Esophagus (tissue), 2 donors: ENCODE data around the gene IFT43. TPM values are rescaled to one million over a fixed set of nuclear protein-coding genes. Genes with fewer than 3 reads are reported as not detected.

Source experiments
- H3K27ac ChIP-seq, 2 donors: one replicate each; pipeline ENCODE4 v1.5.1; 2013; ENCODE audit warnings: low read depth in 2 of 2, mild to moderate bottlenecking in 2 of 2, inconsistent platforms in 1 of 2, low read length in 1 of 2, moderate library complexity in 1 of 2
- H3K27me3 ChIP-seq, 2 donors: one replicate each; pipeline ENCODE4 v1.6.1; 2013; ENCODE audit warnings: low read length in 2 of 2, control low read depth in 1 of 2, mild to moderate bottlenecking in 1 of 2; ENCODE audit not compliant: insufficient read depth in 2 of 2, control insufficient read depth in 1 of 2
- H3K36me3 ChIP-seq, 2 donors: one replicate each; pipeline ENCODE4 v1.6.1; 2013; ENCODE audit warnings: low read length in 1 of 2; ENCODE audit not compliant: control insufficient read depth in 2 of 2, insufficient read depth in 2 of 2
- H3K4me1 ChIP-seq, 2 donors: one replicate each; pipeline ENCODE4 v1.6.1; 2013; ENCODE audit warnings: low read length in 1 of 2; ENCODE audit not compliant: control insufficient read depth in 2 of 2, insufficient read depth in 2 of 2
- H3K4me3 ChIP-seq, 2 donors: one replicate each; pipeline ENCODE4 v1.5.1; 2013; ENCODE audit warnings: low read length in 2 of 2, mild to moderate bottlenecking in 2 of 2, low read depth in 1 of 2, moderate library complexity in 1 of 2
- H3K9me3 ChIP-seq, 2 donors: one replicate each; pipeline ENCODE4 v1.6.1; 2013; ENCODE audit warnings: mild to moderate bottlenecking in 2 of 2, low read depth in 1 of 2, low read length in 1 of 2, moderate library complexity in 1 of 2; ENCODE audit not compliant: control insufficient read depth in 2 of 2, insufficient read depth in 1 of 2
- WGBS, 2 donors: extraction: QIAGEN DNeasy Blood & Tissue Kit; methylation state at CpG; one replicate each; pipeline ENCODE4 v1.1.7; 2013; 5-methylcytosine and 5-hydroxymethylcytosine counted together
- polyA plus RNA-seq, 2 donors: library from polyadenylated mRNA; stranded (reverse); fragments of 200-250 nt; gene quantifications; one replicate each; pipeline ENCODE4 v1.2.3, GENCODE V29; 2013
- donor health status: healthy with polysubstance abuse.
- donor health status: Bipolar disorder and iron deficiency.

Gene IFT43
- polyA plus RNA-seq, 2 donors, result 25.2 to 27.7 TPM

DNA sequence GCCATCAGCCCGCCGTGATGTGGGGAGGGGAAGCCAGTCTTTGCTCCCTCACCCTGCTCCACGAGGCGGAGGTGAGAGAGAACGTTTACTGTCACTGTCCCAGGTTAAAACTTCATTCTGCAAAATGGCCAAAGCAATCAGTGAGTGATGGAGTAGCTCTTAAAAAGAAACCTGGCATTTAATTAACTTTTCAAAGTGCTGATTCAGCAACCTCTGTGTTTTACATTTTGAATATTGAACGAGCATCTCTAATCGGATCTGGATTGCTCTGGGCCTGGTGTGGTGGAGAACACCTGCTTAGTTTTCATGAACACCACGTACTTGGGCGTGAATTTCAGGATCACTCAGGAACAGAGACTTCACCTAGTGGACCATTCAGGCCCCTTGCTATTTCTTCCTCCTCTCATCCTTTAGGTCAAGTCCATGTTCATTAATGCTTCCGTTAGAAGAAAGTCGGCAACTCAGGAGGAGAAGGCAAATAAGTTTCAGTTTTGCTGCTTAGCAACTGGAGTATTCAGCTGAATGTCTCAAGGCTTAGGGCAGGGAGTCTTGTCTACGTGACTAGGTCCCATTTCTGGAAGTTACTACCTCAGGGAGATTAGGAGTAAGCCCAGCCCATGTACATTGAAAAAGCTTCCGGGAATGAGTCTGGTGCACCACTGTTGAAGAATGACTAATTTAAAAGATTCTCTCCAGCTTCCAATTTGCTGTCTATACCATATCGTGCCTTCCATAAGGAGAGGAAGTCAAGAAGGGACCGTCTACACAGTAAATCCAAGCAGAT is 68.2 kb downstream of the IFT43 start:
- Histone ChIP-seq H3K4me1 (no peaks in the 10 kb centered on the region), H3K36me3 (peaks cover 0 to 3% of the 10 kb centered on the region in 2 donors)
- WGBS, 2 donors, result 85 to 86% methylated on average over 15 of the region's 15 CpGs

DNA sequence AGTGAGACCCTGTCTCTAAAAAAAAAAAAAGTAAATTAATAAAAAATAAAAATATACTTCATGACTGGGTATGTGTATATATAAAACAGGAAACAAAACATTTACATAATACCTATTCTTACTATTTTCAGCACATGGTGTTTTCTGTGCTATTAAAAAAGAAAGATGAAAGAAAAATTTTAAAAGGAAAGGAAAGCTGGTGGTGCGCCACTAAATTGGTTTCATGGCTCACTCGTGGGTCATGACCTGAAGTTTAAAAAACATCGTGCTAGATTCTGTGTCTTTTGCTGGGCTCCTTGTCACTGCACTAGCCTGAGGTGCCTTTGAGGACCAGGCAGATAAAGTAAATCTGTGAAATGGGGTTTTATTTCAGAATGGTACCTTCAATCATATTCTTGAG is 69.8 kb downstream of the IFT43 start:
- Histone ChIP-seq H3K36me3 (peaks cover 0 to 3% of the 10 kb centered on the region in 2 donors), H3K27ac (no peak overlapping the region), H3K9me3 (no peaks in the 10 kb centered on the region), H3K27me3 (no peaks in the 10 kb centered on the region), H3K4me1 (no peaks in the 10 kb centered on the region), H3K4me3 (no peak overlapping the region)
- 43 to 50% methylated on average over 3 of the region's 3 CpGs for WGBS, 2 donors

More for the DNA sequence above, 68.2 kb downstream of the IFT43 start:
- H3K4me3 ChIP-seq, result no peak overlapping the region
- no peaks in the 10 kb centered on the region for H3K27me3 ChIP-seq
- H3K27ac ChIP-seq, result no peak overlapping the region
- H3K9me3 ChIP-seq, result no peaks in the 10 kb centered on the region

- Histone ChIP-seq H3K27me3 (no peaks in the 10 kb centered on the region), H3K27ac (no peak overlapping the region), H3K36me3 (peaks cover 0 to 3% of the 10 kb centered on the region in 2 donors), H3K9me3 (no peaks in the 10 kb centered on the region), H3K4me3 (no peak overlapping the region), H3K4me1 (no peaks in the 10 kb centered on the region)
- 90 to 92% methylated on average over 8 of the region's 8 CpGs for WGBS, 2 donors
Observed at GRCh38 chr14:76056128-76056527, 70.6 kb downstream of the IFT43 start.

GRCh38 chr14:76057914-76058313 is 72.4 kb downstream of the IFT43 start:
- H3K4me3 ChIP-seq, result no peak overlapping the region
- WGBS, 2 donors, result 94 to 96% methylated on average over 11 of the region's 11 CpGs
- H3K9me3 ChIP-seq, result no peaks in the 10 kb centered on the region

GRCh38 chr14:76063327-76063726 is 77.8 kb downstream of the IFT43 start:
- Histone ChIP-seq H3K9me3 (peaks cover 0 to 2% of the 10 kb centered on the region in 2 donors), H3K36me3 (peaks cover 0 to 2% of the 10 kb centered on the region in 2 donors), H3K27me3 (no peaks in the 10 kb centered on the region), H3K4me1 (no peaks in the 10 kb centered on the region), H3K27ac (no peak overlapping the region), H3K4me3 (no peak overlapping the region)
- 89 to 90% methylated on average over 3 of the region's 3 CpGs for WGBS, 2 donors

More at GRCh38 chr14:76057914-76058313, 72.4 kb downstream of the IFT43 start:
- Histone ChIP-seq H3K27ac (no peak overlapping the region), H3K4me1 (no peaks in the 10 kb centered on the region), H3K27me3 (no peaks in the 10 kb centered on the region), H3K36me3 (peaks cover 0 to 3% of the 10 kb centered on the region in 2 donors)

DNA sequence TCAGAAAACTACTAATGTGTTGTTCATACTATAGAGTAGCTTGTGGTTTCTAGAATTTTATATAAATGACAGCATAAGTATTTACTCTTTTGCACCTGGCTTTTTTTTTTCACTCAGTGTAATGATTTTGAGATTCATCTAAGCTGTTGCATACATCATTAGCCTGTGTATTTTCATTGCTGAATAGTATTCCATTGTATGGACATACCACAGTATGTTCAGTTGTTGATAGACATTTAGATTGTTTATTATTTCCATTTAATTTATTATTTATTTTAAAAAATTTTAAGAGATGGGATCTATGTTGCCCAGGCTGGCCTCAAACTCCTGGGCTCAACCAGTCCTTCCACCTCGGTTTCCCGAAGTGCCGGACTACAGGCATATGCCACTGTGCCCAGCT is 80.0 kb downstream of the IFT43 start:
- H3K27me3 ChIP-seq, result no peaks in the 10 kb centered on the region
- no peak overlapping the region for H3K27ac ChIP-seq
- H3K4me3 ChIP-seq, result no peak overlapping the region
- H3K4me1 ChIP-seq, result no peaks in the 10 kb centered on the region
- WGBS, 2 donors, result 97 to 98% methylated on average over 3 of the region's 3 CpGs
- peaks cover 0 to 2% of the 10 kb centered on the region in 2 donors for H3K36me3 ChIP-seq
- peaks cover 0 to 2% of the 10 kb centered on the region in 2 donors for H3K9me3 ChIP-seq

GRCh38 chr14:76067536-76067935 is 82.0 kb downstream of the IFT43 start:
- Histone ChIP-seq H3K4me1 (no peaks in the 10 kb centered on the region), H3K36me3 (peaks cover 2% of the 10 kb centered on the region in 2 donors), H3K27me3 (no peaks in the 10 kb centered on the region), H3K9me3 (peaks cover 0 to 2% of the 10 kb centered on the region in 2 donors), H3K27ac (no peak overlapping the region), H3K4me3 (no peak overlapping the region)
- WGBS, 2 donors, result 87 to 95% methylated on average over 5 of the region's 5 CpGs

- Histone ChIP-seq H3K27me3 (no peaks in the 10 kb centered on the region), H3K4me1 (no peaks in the 10 kb centered on the region), H3K4me3 (no peak overlapping the region), H3K27ac (no peak overlapping the region), H3K36me3 (peaks cover 0 to 6% of the 10 kb centered on the region in 2 donors), H3K9me3 (no peaks in the 10 kb centered on the region)
- 78 to 80% methylated on average over 12 of the region's 12 CpGs for WGBS, 2 donors
Observed at GRCh38 chr14:76073717-76074116, 88.2 kb downstream of the IFT43 start.

GRCh38 chr14:76077340-76077739 is 91.8 kb downstream of the IFT43 start:
- no peaks in the 10 kb centered on the region for H3K9me3 ChIP-seq
- no peak overlapping the region for H3K4me3 ChIP-seq
- no peaks in the 10 kb centered on the region for H3K27me3 ChIP-seq
- H3K4me1 ChIP-seq, result no peaks in the 10 kb centered on the region
- H3K36me3 ChIP-seq, result peaks cover 0 to 5% of the 10 kb centered on the region in 2 donors
- WGBS, 2 donors, result 80 to 85% methylated on average over 2 of the region's 2 CpGs
- H3K27ac ChIP-seq, result no peak overlapping the region

DNA sequence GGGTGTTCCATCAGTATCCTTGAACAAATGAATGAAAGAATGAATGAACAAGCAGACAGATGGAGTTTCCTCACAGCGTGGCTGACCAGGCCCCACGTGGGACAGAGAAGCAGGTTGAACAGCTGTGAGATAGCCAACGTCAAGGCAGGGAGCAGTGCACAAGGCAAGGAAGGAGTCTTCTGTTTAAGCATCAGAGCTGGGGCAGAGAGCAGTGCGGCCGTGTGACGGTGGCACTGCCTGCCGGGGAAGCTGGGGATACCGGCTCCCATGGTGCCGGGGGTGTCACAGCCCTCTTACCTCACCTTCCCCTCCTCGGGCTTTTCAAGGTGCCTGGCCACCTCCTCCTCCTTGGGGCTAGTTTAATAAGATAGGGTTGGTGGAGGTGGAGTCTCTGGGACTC is 92.9 kb downstream of the IFT43 start:
- Histone ChIP-seq H3K4me1 (no peaks in the 10 kb centered on the region), H3K27me3 (no peaks in the 10 kb centered on the region), H3K9me3 (no peaks in the 10 kb centered on the region), H3K36me3 (peaks cover 0 to 14% of the 10 kb centered on the region in 2 donors), H3K4me3 (no peak overlapping the region), H3K27ac (no peak overlapping the region)
- 93 to 96% methylated on average over 10 of the region's 10 CpGs for WGBS, 2 donors
